Measurements from ENCODE around the gene RFESD.
"Not testable (repeated sequence)": the region's sequence is repeated elsewhere in the genome, so short reads cannot be mapped to it uniquely, and the experiment has no call there.

The RFESD gene

DNA sequence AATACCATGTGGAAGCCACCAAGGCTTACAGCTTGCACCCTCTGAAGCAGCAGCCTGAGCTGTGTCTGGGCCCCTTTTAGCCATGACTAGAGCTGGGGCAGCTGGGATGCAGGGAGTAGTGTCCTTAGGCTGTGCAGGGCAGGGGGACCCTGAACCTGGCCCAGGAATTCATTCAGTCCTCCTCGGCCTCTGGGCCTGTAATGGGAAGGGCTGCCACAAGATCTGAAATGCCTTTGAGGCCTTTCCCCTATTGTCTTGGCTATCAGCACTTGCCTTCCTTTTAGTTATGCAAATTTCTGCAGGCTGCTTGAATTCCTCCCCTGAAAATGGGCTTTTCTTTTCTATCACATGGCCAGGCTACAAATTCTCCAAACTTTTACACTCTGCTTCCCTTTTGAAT is 17.6 kb upstream of the RFESD start:
- H3K4me3 ChIP-seq (ENCODE audit: low read depth, low read length), result no peak overlapping the region
- no peak for DNase-seq (ENCODE audit: low read depth)
- TF ChIP-seq CTCF (IDR thresholded peaks at IDR 0.05; ENCODE audit: low read depth, low read length, missing control alignments), result no peak

DNA sequence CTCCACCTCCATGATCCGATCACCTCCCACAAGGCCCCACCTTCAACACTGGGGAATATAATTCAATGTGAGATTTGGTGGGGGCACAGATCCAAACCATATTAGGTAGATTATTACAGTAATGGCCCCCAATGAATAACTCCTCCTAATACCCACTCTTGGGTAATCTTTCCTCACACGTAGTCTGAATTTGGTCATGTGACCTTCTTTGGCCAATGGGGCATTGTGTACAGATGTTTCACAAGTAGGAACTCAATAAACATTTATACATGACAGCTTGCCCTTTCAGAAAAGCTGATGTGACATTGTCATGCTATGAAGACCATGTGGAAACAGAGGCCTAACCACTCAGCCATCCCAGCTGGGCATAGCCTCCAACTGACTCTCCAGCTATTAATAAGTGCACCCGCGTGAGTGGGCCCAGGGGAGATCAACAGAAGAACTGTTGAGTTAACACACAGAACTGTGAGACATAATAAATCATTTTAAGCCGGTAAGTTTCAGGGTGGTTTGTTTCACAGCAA is 16.1 kb upstream of the RFESD start:
- H3K4me3 ChIP-seq (ENCODE audit: low read depth, low read length), result no peak overlapping the region
- DNase-seq (ENCODE audit: low read depth), result no peak
- no peak for TF ChIP-seq CTCF (IDR thresholded peaks at IDR 0.05; ENCODE audit: low read depth, low read length, missing control alignments)

- DNase-seq (ENCODE audit: low read depth), result no peak
These were observed 15.2 kb upstream of the RFESD start for GRCh38 chr5:95631255-95631958.

DNA sequence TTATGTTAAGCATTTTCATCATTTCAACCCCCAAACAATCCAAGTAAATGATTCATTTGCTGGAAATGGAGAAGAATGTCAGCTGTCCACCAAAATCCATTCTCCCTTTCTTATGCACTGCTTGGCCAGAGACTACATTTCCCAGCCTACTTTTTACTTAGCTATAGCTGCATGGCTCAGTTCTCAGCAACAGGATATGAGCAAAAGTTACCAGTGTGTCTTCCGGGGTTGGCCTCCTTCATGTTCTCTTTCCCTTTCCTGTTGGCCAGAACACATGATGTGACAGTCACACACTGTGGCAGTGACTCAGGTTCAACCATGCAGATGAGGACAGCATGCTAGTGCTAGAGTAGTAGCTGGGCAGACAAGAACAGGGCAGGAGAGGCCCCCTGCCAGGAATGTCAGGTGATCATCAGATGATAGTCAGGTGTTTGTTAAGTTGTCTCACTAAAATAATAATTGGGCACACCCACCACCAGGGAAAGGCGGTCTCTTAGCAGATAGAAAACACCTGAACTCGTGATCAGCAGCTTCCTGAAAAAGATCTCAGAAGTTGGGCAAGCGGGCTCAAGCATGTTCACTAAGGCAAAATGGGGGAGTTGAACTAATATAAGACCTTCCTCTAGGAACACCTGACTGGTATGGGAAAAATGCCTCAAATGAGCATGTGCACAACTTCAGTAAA is 14.4 kb upstream of the RFESD start:
- DNase-seq (ENCODE audit: low read depth), result no peak
- TF ChIP-seq CTCF (IDR thresholded peaks at IDR 0.05; ENCODE audit: low read depth, low read length, missing control alignments), result no peak
- H3K4me3 ChIP-seq (ENCODE audit: low read depth, low read length), result no peak overlapping the region

More at GRCh38 chr5:95631255-95631958, 15.2 kb upstream of the RFESD start:
- no peak for TF ChIP-seq CTCF (IDR thresholded peaks at IDR 0.05; ENCODE audit: low read depth, low read length, missing control alignments)
- H3K4me3 ChIP-seq (ENCODE audit: low read depth, low read length), result no peak overlapping the region

- not testable (repeated sequence) for DNase-seq (ENCODE audit: low read depth); H3K4me3 ChIP-seq (ENCODE audit: low read depth, low read length)
These were observed 13.6 kb upstream of the RFESD start for GRCh38 chr5:95632942-95633341.

GRCh38 chr5:95633671-95634070 is 12.9 kb upstream of the RFESD start:
- no peak overlapping the region for H3K4me3 ChIP-seq (ENCODE audit: low read depth, low read length)

More at GRCh38 chr5:95633671-95634070, 12.9 kb upstream of the RFESD start:
- no peak for DNase-seq (ENCODE audit: low read depth)
- TF ChIP-seq CTCF (IDR thresholded peaks at IDR 0.05; ENCODE audit: low read depth, low read length, missing control alignments), result no peak

Data from GM12864 (cell line).